Measurements from ENCODE around the gene NTM. TPM values are rescaled to one million over a fixed set of nuclear protein-coding genes. Genes with fewer than 3 reads are reported as not detected.

The NTM gene
- total and polyA plus RNA-seq, 9 donors = 8.5 to 37.1 (median 22.6) TPM

DNA sequence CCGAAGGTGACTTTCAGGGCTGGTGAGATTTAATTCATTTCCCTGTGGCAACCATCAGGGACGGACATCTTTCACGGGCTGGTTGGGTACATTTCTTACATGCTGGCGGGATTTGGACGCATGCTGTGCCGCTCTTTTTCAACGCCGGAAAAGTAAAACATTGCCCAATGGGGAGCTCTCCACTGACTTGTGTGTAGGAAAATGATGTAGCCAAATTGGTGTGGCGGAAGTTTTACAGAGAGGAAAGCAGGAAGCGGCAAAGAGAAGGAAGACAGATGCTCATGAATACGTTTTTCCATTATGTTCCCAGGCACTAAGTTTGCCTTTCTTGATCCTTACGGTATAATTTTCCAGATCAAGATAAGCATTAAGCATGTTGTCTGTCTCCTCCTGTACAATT, 375.8 kb downstream of the NTM start:
- H3K9me3 ChIP-seq (replicated peaks; ENCODE audit: control insufficient read depth, low read depth, low read length) = no peaks in the 10 kb centered on the region
- H3K36me3 ChIP-seq (ENCODE audit: control insufficient read depth, insufficient read depth, low read length) = no peaks in the 10 kb centered on the region
- no peak for DNase-seq
- H3K27ac ChIP-seq (ENCODE audit: low read length) = no peak overlapping the region
- H3K27me3 ChIP-seq (ENCODE audit: control insufficient read depth, insufficient read depth, low read length) = peaks cover 7% of the 10 kb centered on the region
- peaks cover 9% of the 10 kb centered on the region for H3K4me1 ChIP-seq (ENCODE audit: control insufficient read depth, insufficient read depth, low read length)
- 81% methylated on average over 9 of the region's 12 CpGs for WGBS (ENCODE audit: insufficient coverage)
- no peak overlapping the region for H3K4me3 ChIP-seq (ENCODE audit: low read length)

DNA sequence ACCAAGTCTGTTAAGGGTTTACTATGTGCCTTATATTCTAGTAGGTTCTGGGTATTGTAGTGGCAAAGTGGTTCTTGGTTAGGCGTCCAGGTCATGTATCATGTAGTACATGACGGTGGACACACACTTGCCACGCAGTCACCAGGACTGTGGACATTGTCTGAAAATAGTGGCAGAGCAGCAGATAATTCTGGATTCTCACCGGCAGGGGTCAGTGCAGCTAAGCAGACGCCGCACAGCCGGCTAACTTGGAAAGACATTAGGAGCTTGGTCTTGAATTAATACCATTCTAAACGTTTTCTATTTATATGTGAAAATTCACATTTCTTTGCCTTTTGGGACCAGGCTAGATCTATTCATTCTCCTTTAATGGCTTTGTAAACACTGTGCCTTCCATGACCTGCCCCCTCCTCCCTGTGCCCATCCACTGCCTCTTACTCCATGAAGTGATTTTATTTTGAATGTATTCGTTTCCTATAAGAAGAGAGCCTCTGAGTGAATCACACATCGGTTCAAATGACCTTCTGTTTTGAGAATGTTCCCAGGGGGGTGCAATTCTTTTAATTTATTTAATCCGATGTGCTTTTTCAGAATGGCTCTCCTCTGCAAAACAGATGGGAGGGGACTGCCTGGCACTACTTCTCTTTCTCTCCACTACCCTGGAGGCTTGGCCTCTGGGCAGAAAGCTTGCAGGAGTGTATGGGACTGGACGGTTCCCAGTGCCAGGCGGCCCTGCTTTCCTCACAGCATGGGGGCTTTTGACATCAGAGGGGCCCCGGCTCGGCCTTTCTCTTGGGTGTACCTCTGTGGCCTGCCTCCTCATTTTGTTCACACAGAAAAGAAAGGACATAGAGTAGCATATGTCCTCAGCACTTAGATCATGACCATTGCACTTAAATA, 378.0 kb downstream of the NTM start:
- Histone ChIP-seq H3K9me3 (replicated peaks; ENCODE audit: control insufficient read depth, low read depth, low read length) (no peaks in the 10 kb centered on the region), H3K36me3 (ENCODE audit: control insufficient read depth, insufficient read depth, low read length) (no peaks in the 10 kb centered on the region), H3K4me1 (ENCODE audit: control insufficient read depth, insufficient read depth, low read length) (peaks cover 9% of the 10 kb centered on the region), H3K4me3 (ENCODE audit: low read length) (no peak overlapping the region), H3K27ac (ENCODE audit: low read length) (peak overlapping the region; percentile 25), H3K27me3 (ENCODE audit: control insufficient read depth, insufficient read depth, low read length) (peaks cover 7% of the 10 kb centered on the region)
- WGBS (ENCODE audit: insufficient coverage) = 22% methylated on average over 5 of the region's 15 CpGs
- DNase-seq = peak; percentile 79

DNA sequence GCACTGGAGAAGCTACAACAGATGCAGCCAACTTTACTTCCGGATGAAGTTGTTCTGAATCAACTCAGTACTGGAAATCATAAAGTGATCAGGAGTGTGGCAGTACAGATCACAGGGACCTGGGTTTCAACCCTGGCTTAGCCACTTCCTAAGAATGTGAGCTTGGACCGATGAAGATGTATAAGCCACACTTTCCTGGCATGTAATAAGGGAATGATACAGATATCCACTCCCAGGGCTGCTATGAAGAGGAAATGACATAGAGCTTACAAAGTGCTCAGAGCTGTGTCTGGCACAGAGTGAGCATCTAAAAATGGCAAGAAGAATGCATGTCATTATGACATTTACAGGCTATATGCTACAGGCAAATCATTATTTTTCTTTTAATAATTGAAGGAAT, 378.7 kb downstream of the NTM start:
- H3K4me1 ChIP-seq (ENCODE audit: control insufficient read depth, insufficient read depth, low read length) = peaks cover 9% of the 10 kb centered on the region
- peak; percentile 78 for DNase-seq
- no peaks in the 10 kb centered on the region for H3K36me3 ChIP-seq (ENCODE audit: control insufficient read depth, insufficient read depth, low read length)
- no peaks in the 10 kb centered on the region for H3K9me3 ChIP-seq (replicated peaks; ENCODE audit: control insufficient read depth, low read depth, low read length)
- peak overlapping the region; percentile 25 for H3K27ac ChIP-seq (ENCODE audit: low read length)
- 14% methylated on average over 1 of the region's 2 CpGs for WGBS (ENCODE audit: insufficient coverage)
- peaks cover 7% of the 10 kb centered on the region for H3K27me3 ChIP-seq (ENCODE audit: control insufficient read depth, insufficient read depth, low read length)
- H3K4me3 ChIP-seq (ENCODE audit: low read length) = no peak overlapping the region

DNA sequence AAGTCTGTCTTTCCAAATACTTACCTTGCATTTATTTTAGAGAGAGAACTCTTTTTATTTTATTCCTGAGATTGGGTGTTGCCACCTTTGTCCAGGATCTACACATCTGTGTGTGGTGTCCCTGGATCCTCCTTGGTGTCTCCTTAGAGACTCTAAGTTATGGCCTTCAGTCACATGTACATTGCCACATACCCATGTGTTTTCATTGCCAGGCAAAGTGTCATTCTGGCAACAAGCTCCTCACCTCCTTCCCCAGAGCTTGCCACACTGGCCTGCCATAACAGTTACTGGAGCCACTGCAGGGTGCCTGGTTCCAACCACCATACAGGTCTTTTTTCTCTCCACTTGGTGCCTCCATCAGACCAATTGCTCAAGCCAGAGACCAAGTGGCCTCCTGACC, 379.7 kb downstream of the NTM start:
- H3K27me3 ChIP-seq (ENCODE audit: control insufficient read depth, insufficient read depth, low read length) = peaks cover 3% of the 10 kb centered on the region
- DNase-seq = no peak
- H3K4me1 ChIP-seq (ENCODE audit: control insufficient read depth, insufficient read depth, low read length) = peaks cover 9% of the 10 kb centered on the region
- no peak overlapping the region for H3K4me3 ChIP-seq (ENCODE audit: low read length)
- H3K36me3 ChIP-seq (ENCODE audit: control insufficient read depth, insufficient read depth, low read length) = no peaks in the 10 kb centered on the region
- H3K27ac ChIP-seq (ENCODE audit: low read length) = no peak overlapping the region
- no peaks in the 10 kb centered on the region for H3K9me3 ChIP-seq (replicated peaks; ENCODE audit: control insufficient read depth, low read depth, low read length)

DNA sequence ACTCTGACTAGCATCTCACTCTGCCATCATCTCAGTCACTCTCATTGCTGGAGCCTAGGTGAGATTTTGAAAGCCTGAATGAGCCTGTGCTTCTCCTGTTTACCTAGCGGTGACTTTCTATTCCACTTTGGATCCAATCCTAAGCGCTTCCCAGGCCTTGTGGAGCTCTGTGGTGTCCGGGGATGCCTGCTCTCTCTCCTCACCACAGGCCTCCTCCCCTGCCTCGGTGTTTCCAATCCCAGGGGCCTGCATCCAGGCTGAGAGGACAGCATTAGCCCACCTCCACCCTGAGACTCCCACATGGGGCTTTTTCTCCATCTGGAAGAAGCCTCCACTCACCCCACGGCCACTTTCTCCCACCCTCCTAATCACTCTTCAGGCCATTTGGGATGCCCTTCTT, 380.3 kb downstream of the NTM start:
- H3K27me3 ChIP-seq (ENCODE audit: control insufficient read depth, insufficient read depth, low read length) = no peaks in the 10 kb centered on the region
- no peak for DNase-seq
- no peaks in the 10 kb centered on the region for H3K9me3 ChIP-seq (replicated peaks; ENCODE audit: control insufficient read depth, low read depth, low read length)
- no peak overlapping the region for H3K4me3 ChIP-seq (ENCODE audit: low read length)
- H3K27ac ChIP-seq (ENCODE audit: low read length) = no peak overlapping the region
- WGBS (ENCODE audit: insufficient coverage) = 17% methylated on average over 1 of the region's 5 CpGs
- no peaks in the 10 kb centered on the region for H3K36me3 ChIP-seq (ENCODE audit: control insufficient read depth, insufficient read depth, low read length)
- H3K4me1 ChIP-seq (ENCODE audit: control insufficient read depth, insufficient read depth, low read length) = peaks cover 9% of the 10 kb centered on the region

DNA sequence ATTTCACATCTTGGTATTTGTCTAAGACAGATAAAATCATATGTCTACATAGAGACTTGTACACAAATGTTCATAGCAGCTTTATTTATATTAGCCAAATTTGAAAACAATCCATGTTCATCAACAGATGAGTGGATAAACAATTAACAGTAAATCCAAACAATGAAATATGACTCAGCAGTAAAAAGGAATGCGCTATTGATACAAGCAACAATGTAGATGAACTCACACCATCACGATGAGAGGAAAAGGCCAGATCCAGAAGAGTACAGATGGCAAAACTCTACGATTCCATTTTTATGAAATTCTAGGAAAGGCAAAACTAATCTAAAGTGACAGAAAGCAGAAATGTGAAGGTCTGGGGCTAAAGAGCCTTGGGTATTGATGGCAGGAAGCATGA, 384.3 kb downstream of the NTM start:
- no peaks in the 10 kb centered on the region for H3K27me3 ChIP-seq (ENCODE audit: control insufficient read depth, insufficient read depth, low read length)
- H3K4me3 ChIP-seq (ENCODE audit: low read length) = no peak overlapping the region
- no CpG with 5 or more reads among the region's 3 CpGs for WGBS (ENCODE audit: insufficient coverage)
- no peak for DNase-seq
- H3K27ac ChIP-seq (ENCODE audit: low read length) = no peak overlapping the region
- H3K36me3 ChIP-seq (ENCODE audit: control insufficient read depth, insufficient read depth, low read length) = no peaks in the 10 kb centered on the region
- H3K4me1 ChIP-seq (ENCODE audit: control insufficient read depth, insufficient read depth, low read length) = no peaks in the 10 kb centered on the region
- no peaks in the 10 kb centered on the region for H3K9me3 ChIP-seq (replicated peaks; ENCODE audit: control insufficient read depth, low read depth, low read length)

DNA sequence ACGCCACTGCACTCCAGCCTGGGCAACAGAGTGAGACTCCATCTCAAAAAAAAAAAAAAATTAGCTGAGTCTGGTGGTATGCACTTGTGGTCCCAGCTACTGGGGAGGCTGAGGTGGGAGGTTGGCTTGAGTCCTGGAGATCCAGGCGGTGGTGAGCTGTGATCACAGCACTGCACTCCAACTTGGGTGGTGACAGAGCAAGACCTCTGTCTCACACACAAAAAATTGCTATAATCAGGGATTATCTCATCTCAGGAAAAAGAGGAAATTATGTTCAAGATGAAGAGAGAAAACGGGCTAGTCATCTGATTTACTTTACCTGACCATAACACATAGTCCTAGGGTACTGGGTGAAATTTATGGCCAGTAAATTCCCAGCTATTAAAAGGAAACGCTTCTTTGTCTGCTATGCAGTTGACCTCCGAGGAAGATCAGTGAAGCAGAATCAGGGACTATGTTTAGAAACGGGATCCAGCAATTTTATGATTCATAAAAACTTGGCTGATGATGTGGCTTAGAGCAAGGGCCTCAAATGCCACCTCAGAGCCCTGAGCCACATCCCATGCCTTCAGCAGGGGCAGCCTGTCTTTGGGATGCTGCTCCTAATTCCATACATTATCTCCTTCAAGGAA, 386.2 kb downstream of the NTM start:
- WGBS (ENCODE audit: insufficient coverage) = 33% methylated on average over 3 of the region's 6 CpGs
- DNase-seq = no peak
- Histone ChIP-seq H3K4me1 (ENCODE audit: control insufficient read depth, insufficient read depth, low read length) (peaks cover 6% of the 10 kb centered on the region), H3K36me3 (ENCODE audit: control insufficient read depth, insufficient read depth, low read length) (no peaks in the 10 kb centered on the region), H3K4me3 (ENCODE audit: low read length) (no peak overlapping the region), H3K27me3 (ENCODE audit: control insufficient read depth, insufficient read depth, low read length) (no peaks in the 10 kb centered on the region), H3K27ac (ENCODE audit: low read length) (no peak overlapping the region), H3K9me3 (replicated peaks; ENCODE audit: control insufficient read depth, low read depth, low read length) (no peaks in the 10 kb centered on the region)

DNA sequence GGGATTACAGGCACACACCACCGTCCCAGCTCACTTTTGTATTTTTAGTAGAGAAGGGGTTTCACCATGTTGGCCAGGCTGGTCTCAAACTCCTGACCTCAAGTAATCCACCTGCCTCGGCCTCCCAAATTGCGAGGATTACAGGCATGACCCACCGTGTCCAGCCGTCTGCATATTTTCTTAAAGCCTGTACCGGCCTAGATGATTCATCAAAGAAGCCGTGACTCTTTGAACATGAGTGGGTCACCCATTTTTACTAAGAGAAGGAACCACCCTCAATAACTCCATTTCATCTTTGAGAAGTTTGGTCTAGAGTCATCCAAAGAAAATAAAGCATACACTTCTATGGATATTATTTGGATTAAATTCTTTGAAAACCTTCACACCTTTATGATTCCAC, 388.3 kb downstream of the NTM start:
- no peaks in the 10 kb centered on the region for H3K9me3 ChIP-seq (replicated peaks; ENCODE audit: control insufficient read depth, low read depth, low read length)
- no peaks in the 10 kb centered on the region for H3K27me3 ChIP-seq (ENCODE audit: control insufficient read depth, insufficient read depth, low read length)
- no peak overlapping the region for H3K27ac ChIP-seq (ENCODE audit: low read length)
- no peak for DNase-seq
- 94% methylated on average over 6 of the region's 7 CpGs for WGBS (ENCODE audit: insufficient coverage)
- H3K4me1 ChIP-seq (ENCODE audit: control insufficient read depth, insufficient read depth, low read length) = peaks cover 6% of the 10 kb centered on the region
- H3K36me3 ChIP-seq (ENCODE audit: control insufficient read depth, insufficient read depth, low read length) = no peaks in the 10 kb centered on the region
- no peak overlapping the region for H3K4me3 ChIP-seq (ENCODE audit: low read length)

DNA sequence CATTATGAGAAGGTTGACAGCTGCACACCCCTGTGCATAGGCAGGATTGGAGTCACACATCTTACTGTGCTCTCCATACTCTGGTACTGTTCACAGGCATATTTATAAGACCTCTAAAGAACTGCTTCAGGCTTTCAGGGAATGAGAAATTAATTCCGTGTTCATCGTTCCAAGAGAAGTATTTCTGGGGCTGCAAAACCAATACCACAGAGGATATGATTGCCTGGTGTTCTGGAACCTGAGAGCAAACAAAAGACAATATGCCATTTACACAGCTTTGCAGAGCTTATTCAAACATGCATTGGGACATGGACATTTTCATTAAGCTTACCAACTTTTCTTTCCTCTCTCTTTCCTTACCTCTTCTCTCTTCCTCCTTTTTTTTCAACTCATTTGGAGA, 388.7 kb downstream of the NTM start:
- Histone ChIP-seq H3K27ac (ENCODE audit: low read length) (no peak overlapping the region), H3K27me3 (ENCODE audit: control insufficient read depth, insufficient read depth, low read length) (no peaks in the 10 kb centered on the region), H3K4me1 (ENCODE audit: control insufficient read depth, insufficient read depth, low read length) (peaks cover 6% of the 10 kb centered on the region), H3K36me3 (ENCODE audit: control insufficient read depth, insufficient read depth, low read length) (no peaks in the 10 kb centered on the region), H3K4me3 (ENCODE audit: low read length) (no peak overlapping the region), H3K9me3 (replicated peaks; ENCODE audit: control insufficient read depth, low read depth, low read length) (no peaks in the 10 kb centered on the region)
- WGBS (ENCODE audit: insufficient coverage) = no CpG with 5 or more reads among the region's 2 CpGs
- peak; percentile 44 for DNase-seq

DNA sequence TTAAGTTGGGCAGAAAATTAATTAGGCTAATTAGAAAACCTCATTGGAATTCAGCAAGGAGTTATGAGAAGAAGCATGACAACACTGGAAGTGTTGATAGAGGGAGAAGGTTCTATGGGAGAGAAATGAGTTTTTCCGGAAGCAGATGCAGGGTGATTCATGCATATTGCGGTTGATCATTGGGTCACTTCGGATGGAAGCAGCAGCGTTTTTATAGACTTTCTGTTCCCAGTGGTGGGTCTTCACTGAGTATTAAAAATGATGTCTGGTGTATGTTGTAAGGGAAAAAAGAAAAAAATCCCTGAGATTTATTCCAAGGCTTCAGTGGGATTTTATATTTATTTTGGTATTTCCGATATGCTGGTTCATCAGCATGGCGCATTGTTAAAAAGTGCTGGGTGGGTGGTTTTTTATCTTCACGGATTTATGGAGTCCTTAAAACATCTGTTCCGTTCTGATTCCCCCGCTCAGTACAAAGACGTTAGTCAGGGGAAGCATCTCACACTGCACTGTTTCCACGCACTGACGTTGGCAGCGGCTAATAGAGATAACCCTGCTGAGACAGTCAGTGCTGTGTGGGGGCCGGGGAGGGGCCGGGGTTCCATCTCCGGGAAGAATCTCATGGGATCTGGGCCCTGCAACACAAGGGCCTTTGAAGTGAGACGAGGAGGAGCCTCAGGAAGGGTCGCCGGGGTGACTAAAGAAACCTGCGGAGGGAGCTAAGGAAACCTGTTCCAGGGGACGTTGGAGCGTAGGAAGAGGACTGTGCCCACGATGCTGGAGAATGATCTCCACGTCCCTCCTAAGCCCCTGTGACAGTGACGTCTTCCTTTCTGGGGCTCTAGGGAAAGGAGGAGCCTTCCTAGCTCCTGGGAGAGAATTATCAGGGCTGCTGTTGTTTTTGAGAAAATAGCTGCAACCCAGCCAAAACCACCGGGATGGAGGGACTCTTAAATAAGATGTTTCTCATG, 390.0 kb downstream of the NTM start:
- Histone ChIP-seq H3K4me3 (ENCODE audit: low read length) (no peak overlapping the region), H3K4me1 (ENCODE audit: control insufficient read depth, insufficient read depth, low read length) (peaks cover 6% of the 10 kb centered on the region), H3K36me3 (ENCODE audit: control insufficient read depth, insufficient read depth, low read length) (no peaks in the 10 kb centered on the region), H3K9me3 (replicated peaks; ENCODE audit: control insufficient read depth, low read depth, low read length) (no peaks in the 10 kb centered on the region), H3K27me3 (ENCODE audit: control insufficient read depth, insufficient read depth, low read length) (no peaks in the 10 kb centered on the region), H3K27ac (ENCODE audit: low read length) (no peak overlapping the region)
- WGBS (ENCODE audit: insufficient coverage) = 22% methylated on average over 17 of the region's 26 CpGs
- DNase-seq = peak; percentile 42

Data from muscle of leg (tissue), 11 donors.